HG02938 (cell line): ENCODE data around the gene HEPHL1.

Source experiments
- ATAC-seq: cut with Tn5 transposase; IDR thresholded peaks from one replicate; pipeline ENCODE4 v1.9.1; 2021; ENCODE audit warnings: mild to moderate bottlenecking, moderate library complexity; ENCODE audit not compliant: unreplicated experiment

HEPHL1 gene

DNA sequence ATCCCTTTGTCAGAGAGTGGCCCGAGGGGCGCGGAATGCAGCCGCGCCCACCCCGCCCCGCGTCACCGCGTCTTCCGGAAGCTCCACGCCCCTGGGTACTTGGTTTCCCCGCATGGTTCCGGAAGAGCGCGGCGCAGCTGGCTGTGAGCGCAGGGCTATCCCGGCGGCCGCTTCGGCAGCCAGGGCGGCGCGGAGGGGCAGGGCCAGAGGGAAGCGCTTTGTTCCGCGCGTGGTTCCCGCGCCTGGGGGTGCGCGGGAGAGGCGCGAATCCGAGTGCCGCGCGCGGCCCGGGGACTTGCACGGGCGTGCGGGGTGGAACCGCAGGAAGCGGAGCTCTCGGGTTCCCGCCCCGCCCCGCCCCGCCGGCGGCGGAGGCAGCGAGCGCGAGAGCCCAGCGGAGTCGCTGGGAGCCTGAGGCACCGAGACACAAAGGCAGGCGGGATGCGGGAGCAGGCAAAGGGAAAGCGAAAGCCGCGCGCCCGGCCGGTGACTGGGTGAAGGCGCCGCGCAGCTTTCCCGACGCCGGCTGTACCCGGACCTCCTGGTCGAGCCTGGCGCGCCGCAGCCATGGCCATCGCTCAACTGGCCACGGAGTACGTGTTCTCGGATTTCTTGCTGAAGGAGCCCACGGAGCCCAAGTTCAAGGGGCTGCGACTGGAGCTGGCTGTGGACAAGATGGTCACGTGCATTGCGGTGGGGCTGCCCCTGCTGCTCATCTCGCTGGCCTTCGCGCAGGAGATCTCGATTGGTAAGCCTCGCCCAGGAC lies 107.8 kb downstream of the HEPHL1 start, which contains the start of gene PANX1:
TSS of gene PANX1 (plus strand) at position 96 of the 766 bp plus-strand sequence. CDS start at position 568, 472 bp downstream.
- ATAC-seq, result peak; percentile 81

DNA sequence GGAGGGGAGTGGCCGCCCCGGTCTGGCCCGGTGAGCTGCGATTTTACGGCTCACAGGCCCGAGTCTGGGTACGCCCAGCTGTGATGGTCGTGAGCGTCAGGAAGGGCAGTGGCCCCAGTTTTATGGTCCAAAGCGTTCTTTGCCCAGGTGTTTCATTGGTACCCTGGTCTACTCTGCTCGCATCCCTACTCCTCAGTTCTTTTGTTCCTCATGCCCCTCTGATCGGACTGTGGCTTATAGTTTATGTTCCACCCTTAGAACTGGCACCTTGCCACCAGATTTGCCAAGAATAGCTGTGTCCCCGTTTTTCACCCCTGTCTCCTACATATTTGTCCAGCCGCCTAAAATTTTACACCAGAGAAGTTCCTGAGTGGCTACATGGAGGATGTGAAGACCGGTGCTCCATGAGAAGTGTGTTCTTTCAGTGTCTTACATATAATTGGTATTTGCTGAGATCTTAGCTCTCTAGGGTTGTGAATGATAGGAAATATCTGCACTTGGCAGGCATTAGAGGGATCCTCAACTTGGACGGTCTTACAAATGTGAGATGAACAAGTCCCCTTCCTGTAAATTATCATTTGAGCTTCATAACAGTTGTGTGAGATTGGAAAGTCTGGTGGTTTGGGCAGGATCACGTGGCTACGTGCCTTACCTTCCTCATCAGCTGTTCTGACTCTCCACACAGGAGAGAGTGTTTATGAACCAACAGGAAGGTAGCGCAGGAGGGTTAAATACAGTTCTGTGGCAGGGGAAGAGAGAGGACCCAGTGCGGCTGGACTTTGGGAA lies 108.6 kb downstream of the HEPHL1 start:
- ATAC-seq, result no peak

DNA sequence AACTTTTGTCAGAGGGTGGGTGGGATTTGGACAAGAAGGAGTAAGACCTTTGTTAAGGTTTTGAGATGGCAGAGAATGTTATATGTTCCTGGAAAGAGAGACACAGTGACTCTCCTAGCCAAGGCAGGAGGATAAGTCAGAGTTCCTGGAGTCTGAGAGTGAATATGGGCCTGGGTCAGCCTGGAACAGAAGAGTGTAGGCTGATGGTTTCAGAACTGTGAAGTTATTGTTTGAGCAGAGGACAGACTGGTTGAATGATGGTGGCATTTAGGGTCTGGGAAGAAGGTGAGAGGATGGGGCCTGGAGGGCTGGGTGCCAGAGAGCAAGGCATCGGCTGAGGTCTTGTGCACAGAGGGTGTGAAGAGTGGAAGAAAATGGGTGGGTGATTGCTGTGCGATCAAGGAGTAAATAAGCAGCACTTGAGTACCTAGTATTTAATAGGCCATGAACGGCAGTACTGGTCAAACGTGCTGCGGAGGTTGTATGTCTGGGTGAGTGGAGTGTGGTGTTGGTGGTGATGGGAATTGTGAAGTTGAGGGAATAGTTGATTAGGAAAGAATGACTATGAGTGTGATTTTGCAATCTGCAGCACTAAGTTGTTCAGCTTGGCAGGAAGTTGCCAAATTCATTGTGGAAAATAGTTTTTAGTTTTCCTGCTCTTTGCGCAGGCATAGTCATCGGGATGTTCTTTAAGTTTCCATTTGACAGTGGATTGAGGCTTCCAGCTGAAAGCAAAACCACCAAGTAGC lies 109.3 kb downstream of the HEPHL1 start:
- ATAC-seq, result no peak

DNA sequence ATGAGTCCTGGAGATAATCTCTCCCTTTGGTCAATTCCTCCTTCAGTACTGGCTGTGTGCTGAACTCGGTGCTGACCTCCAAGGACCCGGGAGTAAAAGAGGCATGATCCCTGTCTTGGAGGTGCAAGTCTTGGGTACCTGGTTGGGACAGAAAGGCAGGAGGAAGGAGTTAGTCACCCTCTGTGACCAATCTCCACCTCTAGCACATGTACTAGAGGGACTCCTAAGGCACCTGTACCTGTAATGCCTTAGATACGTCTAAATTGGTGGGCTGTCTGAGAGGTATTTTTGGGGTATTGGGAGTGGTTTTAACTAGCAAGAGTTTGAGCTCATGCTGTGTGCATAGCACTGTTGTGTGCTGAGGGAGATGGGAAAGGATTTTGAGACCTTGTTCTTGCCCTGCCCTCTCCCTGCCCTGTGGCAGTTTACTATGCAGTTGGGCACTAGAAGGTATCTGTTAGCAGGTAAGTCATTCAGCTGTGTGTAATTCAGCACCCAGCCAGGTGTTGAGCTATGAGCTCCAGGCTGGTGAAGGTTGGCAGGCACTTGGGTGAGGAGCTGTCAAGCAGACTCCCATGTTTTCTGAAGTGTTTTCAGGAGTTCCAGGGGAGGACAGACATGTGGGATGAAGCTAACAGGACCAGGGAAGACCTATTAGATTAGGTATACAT lies 110.0 kb downstream of the HEPHL1 start:
- ATAC-seq, result no peak

DNA sequence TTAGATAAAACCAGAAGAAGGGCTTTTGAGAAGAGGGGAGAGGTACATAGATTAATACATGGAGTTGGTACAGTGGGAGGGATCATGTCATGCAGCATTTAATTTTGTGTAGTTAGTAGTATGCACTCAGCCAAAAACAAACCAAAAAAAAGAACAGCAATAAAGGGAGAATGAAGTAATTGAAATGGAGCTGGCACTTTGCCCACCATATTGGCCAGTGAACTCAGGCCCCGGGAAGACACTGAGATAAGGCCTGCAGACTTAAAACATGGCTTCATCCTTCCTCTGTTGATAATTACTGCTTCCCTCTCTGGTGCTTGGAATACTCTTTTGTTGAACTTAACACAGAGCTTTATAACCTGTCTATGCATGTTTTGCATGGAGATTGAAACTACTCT lies 110.6 kb downstream of the HEPHL1 start:
- no peak for ATAC-seq

DNA sequence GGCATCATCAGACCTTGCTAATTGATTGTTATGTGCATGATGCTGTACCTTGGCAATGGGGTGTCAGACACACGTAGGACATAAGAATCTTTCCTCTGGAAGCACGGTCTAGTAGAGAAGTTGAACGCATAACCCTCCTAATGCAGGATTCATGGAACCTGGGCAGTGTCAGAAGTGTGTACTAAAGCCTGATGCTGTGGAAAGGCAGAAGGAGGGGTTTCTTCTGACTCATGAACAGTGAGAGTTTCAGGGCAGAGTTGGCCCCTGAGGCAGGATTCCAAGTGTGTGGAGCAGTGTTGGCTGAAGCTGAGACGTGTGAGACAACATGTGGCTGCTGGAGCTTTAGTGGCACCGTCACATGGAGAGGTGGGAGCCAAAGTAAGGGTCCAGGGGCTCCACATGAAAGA lies 111.0 kb downstream of the HEPHL1 start:
- ATAC-seq, result no peak

DNA sequence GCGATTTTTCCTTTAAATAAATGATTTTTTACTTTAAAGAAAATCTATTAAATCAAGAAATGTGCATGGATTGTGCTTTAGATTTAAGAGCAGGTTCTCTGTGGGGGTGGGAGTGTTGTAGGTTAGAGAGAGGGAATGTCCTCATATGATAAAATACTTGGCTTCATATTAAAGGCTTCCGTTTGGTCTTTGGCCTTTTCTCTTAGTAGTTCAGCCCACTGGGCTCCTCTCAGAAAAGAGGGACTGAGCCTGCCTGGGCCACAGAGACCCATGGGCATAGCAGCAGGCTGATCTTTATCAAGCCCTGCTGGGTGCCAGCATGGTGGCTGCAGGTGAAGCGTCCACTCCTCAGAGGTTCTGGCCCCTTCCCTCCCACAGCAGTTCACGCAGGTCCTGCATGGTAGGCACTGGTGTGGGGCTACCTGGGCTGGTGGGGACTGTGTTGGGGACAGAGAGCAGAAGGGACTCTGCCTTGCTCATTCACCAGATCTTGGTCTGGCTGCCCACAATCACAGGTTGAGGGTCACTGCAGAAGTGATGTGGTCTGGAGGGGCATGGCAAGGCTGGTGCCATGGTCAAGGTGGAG lies 111.8 kb downstream of the HEPHL1 start:
- no peak for ATAC-seq

DNA sequence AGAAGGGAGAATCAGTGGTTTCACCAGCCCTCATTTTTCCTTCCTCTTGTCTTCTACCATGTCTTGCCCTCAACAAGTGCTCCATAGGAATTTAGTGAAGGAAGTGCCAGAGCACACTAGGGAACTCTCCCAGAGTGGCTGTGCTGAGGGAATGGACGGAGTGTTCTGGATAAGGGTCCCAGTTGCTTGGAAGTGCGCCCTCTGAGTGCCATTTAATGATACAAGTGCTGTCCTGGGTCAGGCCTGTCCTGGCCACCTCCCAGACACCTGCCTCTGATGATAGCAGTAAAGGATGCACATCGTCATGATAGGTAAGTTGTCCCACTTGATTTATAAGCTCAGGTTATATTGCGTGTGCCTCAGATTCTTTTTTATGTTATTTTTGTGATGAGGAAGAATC lies 112.6 kb downstream of the HEPHL1 start:
- no peak for ATAC-seq

DNA sequence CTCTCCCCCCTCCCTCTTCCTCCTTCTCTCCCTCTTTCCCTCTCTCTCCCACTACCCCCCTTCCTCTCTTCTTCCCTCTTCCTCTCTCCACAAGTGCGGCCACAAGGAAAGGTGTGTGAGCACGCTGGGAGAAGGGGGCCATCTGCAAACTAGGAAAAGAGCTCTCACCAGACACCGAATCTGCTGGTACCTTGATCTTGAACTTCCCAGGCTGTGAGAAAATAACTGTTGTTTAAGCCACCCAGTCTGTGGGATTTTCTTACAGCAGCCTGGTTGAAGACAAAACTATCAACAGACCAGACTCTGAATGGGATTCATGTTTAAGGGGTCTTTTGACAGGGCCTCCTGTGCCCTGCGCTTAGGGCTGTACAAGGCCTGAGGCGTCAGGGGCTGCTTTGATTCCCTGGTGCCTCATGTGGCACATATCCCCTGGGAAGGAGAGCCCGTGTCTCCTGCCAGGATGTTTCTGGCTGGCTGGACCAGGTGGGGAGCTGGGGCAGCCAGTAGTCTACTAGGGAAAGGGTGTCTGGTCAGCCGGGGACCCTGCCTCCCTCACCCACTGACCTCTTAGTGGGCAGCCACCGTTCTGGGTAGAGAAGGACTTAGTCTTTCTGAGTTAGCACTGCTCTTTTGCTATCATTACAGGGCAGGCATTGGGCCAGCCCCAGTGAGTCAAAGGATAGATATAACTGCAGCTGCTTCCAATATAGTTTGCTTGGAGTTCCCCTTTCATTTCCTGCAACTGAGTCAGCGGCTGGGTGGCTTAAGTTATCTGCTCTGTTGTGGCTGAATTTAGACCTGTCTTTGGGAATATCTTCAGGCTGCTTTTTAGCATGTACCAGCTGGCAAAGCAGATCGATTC lies 113.7 kb downstream of the HEPHL1 start:
- ATAC-seq, result no peak

DNA sequence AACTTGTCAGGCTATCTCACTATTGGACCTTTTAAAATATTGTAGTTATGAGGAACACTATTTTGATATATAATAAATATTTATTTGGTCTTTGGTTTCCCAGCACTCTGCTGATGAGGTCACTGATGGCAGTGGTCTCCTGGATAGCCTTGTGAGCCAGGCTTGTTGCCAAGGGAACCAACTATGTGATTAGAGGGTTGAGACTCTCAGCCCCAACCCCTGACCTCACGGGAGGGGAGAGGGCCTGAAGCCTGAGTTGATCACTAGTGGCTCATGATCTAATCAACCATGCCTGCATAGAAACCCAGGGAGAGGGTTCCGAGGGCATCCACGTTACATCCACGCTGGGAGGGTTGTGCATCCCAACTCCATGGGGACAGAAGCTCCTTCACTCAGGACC lies 118.3 kb downstream of the HEPHL1 start:
- ATAC-seq, result no peak

DNA sequence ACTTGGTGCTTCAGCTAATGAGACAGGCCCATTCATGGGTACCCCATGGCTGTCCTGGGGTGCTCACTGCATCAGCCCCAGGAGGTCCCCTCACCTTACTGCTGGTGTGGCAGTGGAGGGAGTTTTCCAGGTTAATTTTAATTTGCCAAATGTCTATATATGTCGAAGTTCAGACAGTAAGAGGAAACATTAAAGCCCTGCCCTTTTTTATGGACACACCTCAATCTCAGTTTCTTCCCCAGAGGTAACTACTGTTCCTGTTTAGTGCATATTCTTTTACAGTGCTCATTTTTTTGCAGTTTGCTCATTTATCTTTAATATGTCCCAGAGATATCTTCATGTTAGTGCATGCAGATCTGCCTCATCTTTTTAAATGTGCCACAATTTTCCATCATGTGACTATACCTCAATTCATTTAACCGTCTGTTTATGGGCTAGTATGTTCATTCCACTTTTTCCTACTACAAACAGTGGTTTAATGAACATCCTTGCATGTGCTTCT lies 119.1 kb downstream of the HEPHL1 start:
- no peak for ATAC-seq

DNA sequence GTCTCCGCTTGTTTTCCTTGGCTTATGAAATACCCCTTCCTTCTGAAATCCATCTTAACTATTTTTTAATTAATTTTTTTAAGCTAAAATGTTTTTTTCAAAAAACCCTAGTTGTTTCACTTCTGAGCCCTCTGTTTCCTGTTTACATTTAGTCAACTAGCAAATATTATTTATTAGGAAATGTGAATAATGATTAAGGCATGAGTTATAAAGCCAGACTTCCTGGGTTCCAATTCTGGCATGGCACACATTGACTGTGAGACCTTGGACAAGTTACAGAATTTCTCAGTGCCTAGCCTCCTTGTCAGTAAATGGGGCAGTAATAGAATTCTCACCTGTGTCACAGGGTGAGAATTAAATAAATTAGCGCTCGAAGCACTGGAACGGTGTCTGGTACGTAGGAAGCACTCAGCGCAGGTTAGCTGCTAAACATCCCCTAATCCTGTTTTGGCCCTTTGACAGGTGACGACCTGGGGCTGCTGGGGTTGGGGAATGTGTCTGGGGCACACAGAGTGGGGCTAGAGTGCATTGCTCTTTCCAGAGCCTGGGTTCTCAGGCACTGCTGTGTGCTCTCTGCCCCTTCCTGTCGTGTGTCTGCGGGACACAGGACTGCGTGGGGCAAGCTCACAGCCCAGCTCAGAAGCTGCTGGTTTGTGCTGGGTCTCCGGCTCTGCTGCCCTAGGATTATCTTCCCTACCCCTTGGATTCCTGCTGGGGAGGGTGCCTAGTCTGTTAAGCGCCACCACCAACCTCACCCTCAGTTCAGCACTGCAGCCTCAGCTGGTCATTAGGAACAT lies 120.6 kb downstream of the HEPHL1 start:
- ATAC-seq, result no peak

DNA sequence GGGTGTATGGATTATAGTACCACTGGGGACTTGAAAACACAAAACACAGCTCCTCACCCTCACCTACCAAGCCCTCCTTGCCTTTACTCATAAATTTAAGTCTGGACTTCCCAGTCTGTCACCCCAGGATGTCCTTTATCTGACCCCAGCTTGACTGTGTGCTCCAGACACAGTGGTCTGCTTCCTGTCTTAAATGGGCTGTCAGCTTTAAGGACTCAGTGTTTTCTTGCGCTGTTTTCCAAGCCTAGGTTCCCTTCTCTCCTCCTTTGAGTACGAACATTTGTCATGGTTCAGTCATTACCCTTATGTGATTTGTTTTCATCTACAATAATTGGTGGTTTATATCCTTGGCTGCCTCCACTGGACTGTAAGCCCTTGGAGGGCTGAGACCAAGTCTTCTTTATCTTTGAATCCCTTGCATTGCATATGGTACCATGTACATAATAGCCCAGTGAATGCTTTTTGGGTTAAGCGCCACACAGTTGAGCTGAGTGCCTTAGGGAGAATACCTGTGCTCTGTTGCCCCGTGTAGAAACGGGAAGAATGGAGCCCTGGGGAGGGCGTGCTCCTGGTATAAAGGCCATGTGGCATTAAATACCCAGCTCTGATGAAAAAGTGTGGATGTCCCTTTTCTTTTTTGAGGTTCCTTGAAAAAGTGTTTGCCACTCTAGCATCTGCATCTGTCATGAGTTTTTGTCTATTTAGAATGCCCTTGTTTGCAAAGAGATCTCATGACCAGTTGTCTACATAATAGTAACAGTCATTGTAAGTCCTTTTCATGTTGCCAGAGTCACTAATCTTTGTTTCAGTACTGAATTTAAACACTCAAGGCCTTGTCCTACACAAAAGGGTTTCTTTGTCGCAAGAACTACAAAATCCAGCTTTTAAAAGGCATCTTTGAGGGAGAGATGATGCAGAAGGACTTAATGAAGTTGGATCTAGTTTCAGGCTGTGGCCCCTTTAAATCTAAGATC lies 121.4 kb downstream of the HEPHL1 start:
- no peak for ATAC-seq

DNA sequence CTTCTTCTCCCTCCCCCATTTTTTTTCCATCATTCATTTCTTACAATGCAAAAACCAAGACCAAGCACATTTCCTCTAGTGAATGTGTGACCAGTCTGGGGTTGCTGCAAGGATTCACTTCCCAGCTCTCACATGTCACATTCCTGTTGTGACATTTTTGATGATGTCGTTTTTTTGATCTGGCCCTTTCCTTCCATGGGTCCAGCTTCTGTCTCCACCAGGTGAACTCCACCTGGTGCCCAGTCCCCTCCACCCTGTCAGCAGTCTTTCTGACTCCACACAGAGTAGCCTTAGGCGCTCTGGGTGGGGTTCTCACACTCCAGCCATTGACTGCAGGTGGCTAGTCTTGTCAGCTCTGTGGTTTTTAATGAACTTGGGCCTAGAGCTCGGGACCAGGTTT lies 123.1 kb downstream of the HEPHL1 start:
- no peak for ATAC-seq

DNA sequence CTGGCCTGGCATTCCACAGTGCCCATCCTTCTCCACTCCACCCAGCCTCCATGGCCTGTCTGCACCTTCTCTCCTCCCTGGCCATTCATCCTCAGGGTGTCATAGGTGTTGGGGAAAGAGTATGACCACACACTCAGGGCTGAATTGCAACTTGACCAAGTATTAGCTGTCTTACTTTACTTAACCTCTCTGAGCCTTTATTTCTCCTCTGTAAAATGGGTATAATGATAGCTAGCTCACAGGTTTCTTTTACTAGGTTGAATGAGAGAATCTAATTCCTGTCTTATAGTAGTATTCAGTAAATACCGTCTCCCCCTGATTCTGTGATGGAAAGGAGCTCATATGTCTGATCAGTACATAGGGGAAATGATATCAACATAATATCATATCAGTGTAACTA lies 123.5 kb downstream of the HEPHL1 start:
- no peak for ATAC-seq

DNA sequence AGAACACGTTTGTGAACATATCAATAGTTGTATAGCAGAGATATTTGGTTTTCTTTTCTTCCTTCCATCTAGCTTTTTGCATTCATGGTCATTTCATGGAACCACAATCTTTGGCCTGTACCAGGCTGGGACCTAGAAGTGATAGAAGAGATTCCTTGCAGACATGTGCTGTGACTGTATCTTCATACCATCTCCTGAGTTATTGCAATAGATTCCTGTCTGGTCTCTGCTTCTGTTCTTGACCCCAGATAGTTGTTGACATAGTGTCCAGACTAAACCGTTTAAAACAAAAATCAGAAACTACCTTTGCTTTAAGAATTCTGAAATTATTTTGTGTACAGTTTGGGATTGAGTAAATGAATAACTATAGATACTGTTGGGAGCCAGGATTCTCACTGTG lies 124.3 kb downstream of the HEPHL1 start:
- ATAC-seq, result no peak

DNA sequence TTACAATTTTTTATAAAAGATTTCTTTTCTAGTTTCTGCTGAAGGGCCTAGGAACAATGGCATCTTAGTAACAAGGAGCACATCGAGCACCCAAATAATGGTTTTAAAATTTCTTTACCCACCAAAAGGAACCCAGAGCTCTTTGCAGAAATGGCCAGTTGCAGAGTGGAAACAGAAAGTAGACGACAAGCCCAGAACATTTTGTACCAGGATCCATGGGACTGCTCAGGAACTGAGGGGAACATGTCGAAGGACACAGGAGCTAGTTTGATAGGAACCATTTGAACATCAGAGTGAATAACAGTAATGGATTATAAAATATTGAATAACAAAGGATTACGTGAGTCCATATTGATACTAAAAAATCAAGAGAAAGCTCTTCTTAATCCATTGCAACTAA lies 124.8 kb downstream of the HEPHL1 start:
- ATAC-seq, result no peak

DNA sequence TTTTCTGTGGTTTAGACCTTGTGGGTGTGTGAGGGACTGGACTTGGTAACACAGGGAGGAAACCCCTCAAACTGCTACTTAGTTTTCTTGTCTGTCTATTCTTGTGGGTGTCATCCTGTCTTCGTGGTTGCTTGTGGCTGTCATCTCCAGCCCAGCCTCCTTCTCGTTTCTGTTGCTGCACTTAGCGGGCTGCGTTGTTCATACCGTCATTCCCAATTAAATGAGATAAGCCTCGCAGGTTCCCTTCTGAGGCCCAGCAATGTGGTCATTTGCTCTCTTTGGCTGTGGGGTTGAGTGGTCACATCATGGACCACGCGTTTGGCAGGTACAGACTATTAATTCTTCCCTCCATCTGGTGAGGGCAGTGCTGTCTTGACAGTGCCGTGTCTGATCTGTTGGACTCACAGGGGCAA lies 126.3 kb downstream of the HEPHL1 start:
- ATAC-seq, result no peak
